Fibroblast of skin of back (primary cell): ENCODE data around the gene USP7.
"Not testable (repeated sequence)": the region's sequence is repeated elsewhere in the genome, so short reads cannot be mapped to it uniquely, and the experiment has no call there.

Experiments used
- DNase-seq: peaks from one replicate; pipeline ENCODE4 v3.0.0-alpha.2; 2013

The USP7 gene

GRCh38 chr16:8898660-8899318, 64.9 kb downstream of the USP7 start:
- no peak for DNase-seq

- no peak for DNase-seq
Observed at GRCh38 chr16:8894736-8895334, 68.9 kb downstream of the USP7 start.

GRCh38 chr16:8893976-8894690, 69.6 kb downstream of the USP7 start:
- no peak for DNase-seq

GRCh38 chr16:8893426-8893825, 70.3 kb downstream of the USP7 start:
- DNase-seq = no peak

GRCh38 chr16:8892101-8892575, 71.6 kb downstream of the USP7 start:
- DNase-seq = no peak

GRCh38 chr16:8890549-8890921, 73.2 kb downstream of the USP7 start:
- DNase-seq = no peak

- DNase-seq = no peak
Observed at GRCh38 chr16:8889893-8890548, 73.7 kb downstream of the USP7 start.

GRCh38 chr16:8888951-8889892, 74.5 kb downstream of the USP7 start:
- no peak for DNase-seq

- peak; percentile 70 for DNase-seq
Observed at GRCh38 chr16:8887952-8888560, 75.7 kb downstream of the USP7 start.

GRCh38 chr16:8887431-8887765, 76.3 kb downstream of the USP7 start:
- no peak for DNase-seq

GRCh38 chr16:8886593-8887430, 76.9 kb downstream of the USP7 start:
- DNase-seq = no peak

- peak; percentile 61 for DNase-seq
Observed at GRCh38 chr16:8885674-8886592, 77.8 kb downstream of the USP7 start.

- DNase-seq = no peak
Observed at GRCh38 chr16:8882725-8883377, 80.9 kb downstream of the USP7 start.

- DNase-seq = no peak
Observed at GRCh38 chr16:8882041-8882617, 81.6 kb downstream of the USP7 start, which contains the start of gene LITAFD. LITAFD (plus strand) TSS chr16:8882351; CDS start chr16:8884356, 2,005 bp downstream.

GRCh38 chr16:8880839-8881510, 82.7 kb downstream of the USP7 start:
- no peak for DNase-seq

GRCh38 chr16:8878523-8878911, 85.2 kb downstream of the USP7 start:
- DNase-seq = peak; percentile 86

- DNase-seq = no peak
Observed at GRCh38 chr16:8877894-8878522, 85.7 kb downstream of the USP7 start.

- not testable (repeated sequence) for DNase-seq
Observed at GRCh38 chr16:8875317-8875716, 88.4 kb downstream of the USP7 start.
